ENCODE measurements around the gene CEBPA.
A peak's percentile ranks its signal among the peaks of the same experiment; 100 is the strongest.

The CEBPA gene

GRCh38 chr19:33302175-33302973, at the start of gene CEBPA:
Gene CEBPA (minus strand): TSS chr19:33302534. CDS start chr19:33302414, 120 bp downstream.
- DNase-seq, result peak; percentile 30 to 66

GRCh38 chr19:33350538-33351309, 48.4 kb upstream of the CEBPA start:
- DNase-seq, result peak in 1 of 2 donors; percentile 17

GRCh38 chr19:33349319-33350289, 47.3 kb upstream of the CEBPA start:
- DNase-seq, result no peak

- no peak for DNase-seq
These were observed 46.1 kb upstream of the CEBPA start for GRCh38 chr19:33348301-33349010.

- DNase-seq, result no peak
These were observed 45.0 kb upstream of the CEBPA start for GRCh38 chr19:33347300-33347699.

- no peak for DNase-seq
These were observed 44.3 kb upstream of the CEBPA start for GRCh38 chr19:33346665-33347064.

- DNase-seq, result no peak
These were observed 42.8 kb upstream of the CEBPA start for GRCh38 chr19:33345163-33345562.

GRCh38 chr19:33344573-33344925, 42.2 kb upstream of the CEBPA start:
- no peak for DNase-seq

GRCh38 chr19:33343859-33344572, 41.7 kb upstream of the CEBPA start:
- peak in 1 of 2 donors; percentile 44 for DNase-seq

GRCh38 chr19:33343301-33343700, 41.0 kb upstream of the CEBPA start:
- no peak for DNase-seq

GRCh38 chr19:33340991-33341390, 38.7 kb upstream of the CEBPA start:
- no peak for DNase-seq

- no peak for DNase-seq
These were observed 37.0 kb upstream of the CEBPA start for GRCh38 chr19:33339016-33339984.

- no peak for DNase-seq
These were observed 33.1 kb upstream of the CEBPA start for GRCh38 chr19:33335446-33335845.

GRCh38 chr19:33334271-33334670, 31.9 kb upstream of the CEBPA start:
- no peak for DNase-seq

GRCh38 chr19:33333642-33334041, 31.3 kb upstream of the CEBPA start:
- DNase-seq, result no peak

- no peak for DNase-seq
These were observed 30.8 kb upstream of the CEBPA start for GRCh38 chr19:33333151-33333550.

- peak in 1 of 2 donors; percentile 23 for DNase-seq
These were observed 29.9 kb upstream of the CEBPA start for GRCh38 chr19:33332248-33332647.

GRCh38 chr19:33329736-33330135, 27.4 kb upstream of the CEBPA start:
- no peak for DNase-seq

GRCh38 chr19:33329060-33329459, 26.7 kb upstream of the CEBPA start:
- no peak for DNase-seq

GRCh38 chr19:33325920-33326319, 23.6 kb upstream of the CEBPA start:
- DNase-seq, result peak; percentile 13 to 66

All from hippocampal formation (tissue), 2 donors.